MCF 10A (cell line): ENCODE data around the gene MAGEC2. TPM values are rescaled to one million over a fixed set of nuclear protein-coding genes. Genes with fewer than 3 reads are reported as not detected.
A peak's percentile ranks its signal among the peaks of the same experiment; 100 is the strongest.

Source experiments
- Bru-seq: library from RNA; stranded (reverse); fragments of 400-500 nt; gene quantifications from one replicate; lab custom pipeline; 2021; lab: Mats Ljungman, UMichigan
- BruChase-seq, 2 experiments: library from RNA; stranded (reverse); fragments of 400-500 nt; gene quantifications; one replicate each; lab custom pipeline; 2021; lab: Mats Ljungman, UMichigan
- BruUV-seq: library from RNA; stranded (reverse); fragments of 400-500 nt; replicated peaks from 2 replicates; lab custom pipeline; 2021; lab: Mats Ljungman, UMichigan
- CTCF ChIA-PET: fragments of 300-600 bp; sonication (Branson Sonifier 250); formaldehyde crosslinking; extraction: SDS; loops from one replicate; lab custom pipeline; 2021; ENCODE audit warnings: antibody characterized with exemption, inconsistent platforms; lab: Yijun Ruan, JAX
- POLR2A ChIA-PET: fragments of 300-600, 350-650 bp; sonication (Branson Sonifier 250); formaldehyde crosslinking; extraction: SDS; loops from one replicate; lab custom pipeline; 2020; ENCODE audit warnings: antibody characterized with exemption, inconsistent platforms; lab: Yijun Ruan, JAX
- DNase-seq: peaks from one replicate; pipeline ENCODE4 v3.0.0-alpha.2; 2018; ENCODE audit not compliant: unreplicated experiment
- H3K27ac Mint-ChIP-seq: one replicate; pipeline ENCODE4 v1.8.0; 2022; ENCODE audit warnings: mild to moderate bottlenecking, low read depth, mixed read lengths; ENCODE audit not compliant: unreplicated experiment
- H3K27me3 Mint-ChIP-seq: one replicate; pipeline ENCODE4 v1.8.0; 2022; ENCODE audit warnings: mixed read lengths; ENCODE audit not compliant: insufficient read depth, unreplicated experiment
- H3K36me3 Mint-ChIP-seq: one replicate; pipeline ENCODE4 v1.8.0; 2022; ENCODE audit warnings: mild to moderate bottlenecking, moderate library complexity, mixed read lengths; ENCODE audit not compliant: insufficient read depth, unreplicated experiment
- H3K4me1 Mint-ChIP-seq: one replicate; pipeline ENCODE4 v1.8.0; 2022; ENCODE audit warnings: mixed read lengths; ENCODE audit not compliant: insufficient read depth, unreplicated experiment
- H3K4me3 Mint-ChIP-seq: one replicate; pipeline ENCODE4 v1.8.0; 2022; ENCODE audit warnings: mild to moderate bottlenecking, moderate library complexity, mixed read lengths; ENCODE audit not compliant: unreplicated experiment
- H3K9me3 Mint-ChIP-seq: one replicate; pipeline ENCODE4 v1.8.0; 2022; ENCODE audit warnings: mixed read lengths; ENCODE audit not compliant: unreplicated experiment
- intact Hi-C: fragments of 100-400 bp; cut with micrococcal nuclease; formaldehyde crosslinking; loops from 2 replicates; pipeline ENCODE4 v1.14.1; 2022
- long read RNA-seq: library from polyadenylated mRNA; stranded (forward); transcript quantifications from one replicate; pipeline ENCODE4 v2.0.0, GENCODE V29; 2022
- total RNA-seq: library from RNA; stranded (reverse); gene quantifications from 2 replicates; pipeline ENCODE4 v1.2.3, GENCODE V29; 2022
- TF ChIP-seq, protein P1 (sequence below): fragments of 200-600 bp; IDR thresholded peaks from one replicate; pipeline ENCODE4 v1.8.0; 2022; ENCODE audit warnings: antibody characterized with exemption, mild to moderate bottlenecking; ENCODE audit not compliant: unreplicated experiment

The MAGEC2 gene, protein sequence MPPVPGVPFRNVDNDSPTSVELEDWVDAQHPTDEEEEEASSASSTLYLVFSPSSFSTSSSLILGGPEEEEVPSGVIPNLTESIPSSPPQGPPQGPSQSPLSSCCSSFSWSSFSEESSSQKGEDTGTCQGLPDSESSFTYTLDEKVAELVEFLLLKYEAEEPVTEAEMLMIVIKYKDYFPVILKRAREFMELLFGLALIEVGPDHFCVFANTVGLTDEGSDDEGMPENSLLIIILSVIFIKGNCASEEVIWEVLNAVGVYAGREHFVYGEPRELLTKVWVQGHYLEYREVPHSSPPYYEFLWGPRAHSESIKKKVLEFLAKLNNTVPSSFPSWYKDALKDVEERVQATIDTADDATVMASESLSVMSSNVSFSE
- total RNA-seq: not detected in 2 replicates
- Bru-seq, nascent RNA: not detected
- not detected for BruChase-seq, experiment 1, labeled RNA remaining after a 6-hour chase
- BruChase-seq, experiment 2, labeled RNA remaining after a 2-hour chase: not detected
- long read RNA-seq: 0 reads

DNA sequence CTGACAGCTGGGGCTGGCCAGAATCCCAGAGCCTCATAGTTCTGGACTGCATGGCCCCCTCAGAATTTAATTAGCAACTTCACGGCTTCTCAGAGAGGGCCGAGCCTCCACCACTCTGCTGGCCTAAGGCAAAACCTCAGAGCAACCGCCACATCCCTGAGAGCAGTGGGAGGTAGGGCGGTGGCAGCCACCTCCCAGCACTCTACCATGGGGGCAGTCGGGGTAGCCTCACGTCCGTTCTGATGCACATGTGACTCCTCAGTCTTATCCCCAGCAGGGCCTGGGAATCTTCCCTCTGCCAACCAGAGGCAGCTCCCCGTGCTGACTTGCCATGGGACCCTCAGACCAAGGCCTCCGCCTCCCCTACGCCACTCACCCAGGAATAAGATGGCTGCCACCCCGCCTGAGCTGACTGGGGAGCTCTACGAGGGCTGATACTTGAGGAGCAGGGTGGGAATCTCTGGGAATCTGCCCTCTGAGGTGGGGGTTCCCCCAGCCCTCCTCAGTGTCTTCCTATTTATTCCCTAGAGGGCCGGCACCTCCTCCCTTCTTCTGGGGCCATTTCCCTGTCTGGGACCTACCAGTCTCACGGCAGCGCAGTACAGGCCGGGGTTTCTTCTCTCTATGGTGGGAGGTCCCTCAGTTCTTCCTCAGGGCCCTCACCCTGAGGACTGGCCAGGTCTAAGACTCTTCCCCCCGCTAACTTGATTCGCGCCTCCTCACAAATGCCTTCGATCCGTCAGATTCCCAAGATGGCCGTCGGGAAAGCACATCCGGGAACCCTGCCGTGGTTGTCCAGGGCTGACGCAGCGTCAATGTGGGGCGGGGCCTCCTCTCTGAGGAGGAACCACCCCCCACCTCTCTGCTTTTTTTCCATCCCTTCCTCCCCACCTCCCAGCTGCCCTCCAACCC lies at the start of gene MAGEC2:
Gene MAGEC2 (minus strand): TSS at position 769 of the 912 bp plus-strand sequence. CDS start 1,303 bp downstream, outside the sequence.
- Mint-ChIP-seq H3K4me3 (no peak within 1 kb of the TSS), H3K27me3 (no peaks in the 10 kb centered on the region), H3K36me3 (peaks cover 7% of the 10 kb centered on the region), H3K27ac (no peak within 1 kb of the TSS), H3K9me3 (peaks cover 12% of the 10 kb centered on the region), H3K4me1 (no peaks in the 10 kb centered on the region)
- intact Hi-C loops: no loop called here
- no TSS peak for BruUV-seq
- CTCF ChIA-PET: interaction anchor here (0.6 kb wide), 1 partner anchor 35 kb away, joined by 3 read pairs; no protein-coding TSS in a partner anchor
- TF ChIP-seq, protein P1, sequence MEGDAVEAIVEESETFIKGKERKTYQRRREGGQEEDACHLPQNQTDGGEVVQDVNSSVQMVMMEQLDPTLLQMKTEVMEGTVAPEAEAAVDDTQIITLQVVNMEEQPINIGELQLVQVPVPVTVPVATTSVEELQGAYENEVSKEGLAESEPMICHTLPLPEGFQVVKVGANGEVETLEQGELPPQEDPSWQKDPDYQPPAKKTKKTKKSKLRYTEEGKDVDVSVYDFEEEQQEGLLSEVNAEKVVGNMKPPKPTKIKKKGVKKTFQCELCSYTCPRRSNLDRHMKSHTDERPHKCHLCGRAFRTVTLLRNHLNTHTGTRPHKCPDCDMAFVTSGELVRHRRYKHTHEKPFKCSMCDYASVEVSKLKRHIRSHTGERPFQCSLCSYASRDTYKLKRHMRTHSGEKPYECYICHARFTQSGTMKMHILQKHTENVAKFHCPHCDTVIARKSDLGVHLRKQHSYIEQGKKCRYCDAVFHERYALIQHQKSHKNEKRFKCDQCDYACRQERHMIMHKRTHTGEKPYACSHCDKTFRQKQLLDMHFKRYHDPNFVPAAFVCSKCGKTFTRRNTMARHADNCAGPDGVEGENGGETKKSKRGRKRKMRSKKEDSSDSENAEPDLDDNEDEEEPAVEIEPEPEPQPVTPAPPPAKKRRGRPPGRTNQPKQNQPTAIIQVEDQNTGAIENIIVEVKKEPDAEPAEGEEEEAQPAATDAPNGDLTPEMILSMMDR: no peak
- POLR2A ChIA-PET: no interaction called here
- no peak for DNase-seq

DNA sequence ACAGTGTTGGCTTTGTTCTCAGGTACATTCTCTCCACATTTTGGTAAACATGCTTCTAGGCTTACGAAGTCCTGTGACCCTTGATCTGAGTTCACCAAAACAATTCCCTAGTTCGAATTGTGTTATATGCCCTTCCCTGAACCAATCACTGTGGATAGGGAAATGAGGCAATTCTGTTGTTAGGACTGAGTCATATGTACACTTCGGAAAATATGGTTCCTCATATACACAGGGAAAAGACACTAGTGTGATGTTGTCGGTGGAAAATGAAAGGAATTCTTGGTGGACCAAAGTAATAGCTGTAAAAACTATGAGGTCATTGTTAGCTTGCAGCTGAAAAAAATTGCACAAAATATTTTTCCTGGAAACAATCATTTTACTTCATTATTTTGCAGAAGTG lies 46.6 kb upstream of the MAGEC2 start:
- BruUV-seq: no TSS peak
- Mint-ChIP-seq H3K27ac (peak overlapping the region; percentile 90), H3K4me1 (peaks cover 15% of the 10 kb centered on the region), H3K4me3 (peak overlapping the region; percentile 25), H3K27me3 (no peaks in the 10 kb centered on the region), H3K36me3 (no peaks in the 10 kb centered on the region), H3K9me3 (peaks cover 11% of the 10 kb centered on the region)
- POLR2A ChIA-PET: no interaction called here
- TF ChIP-seq, protein P1: no peak
- intact Hi-C loops: no loop called here
- CTCF ChIA-PET: interaction anchor here (0.6 kb wide), 1 partner anchor 1492 kb away, joined by 3 read pairs; no protein-coding TSS in a partner anchor
- DNase-seq: peak; percentile 36

DNA sequence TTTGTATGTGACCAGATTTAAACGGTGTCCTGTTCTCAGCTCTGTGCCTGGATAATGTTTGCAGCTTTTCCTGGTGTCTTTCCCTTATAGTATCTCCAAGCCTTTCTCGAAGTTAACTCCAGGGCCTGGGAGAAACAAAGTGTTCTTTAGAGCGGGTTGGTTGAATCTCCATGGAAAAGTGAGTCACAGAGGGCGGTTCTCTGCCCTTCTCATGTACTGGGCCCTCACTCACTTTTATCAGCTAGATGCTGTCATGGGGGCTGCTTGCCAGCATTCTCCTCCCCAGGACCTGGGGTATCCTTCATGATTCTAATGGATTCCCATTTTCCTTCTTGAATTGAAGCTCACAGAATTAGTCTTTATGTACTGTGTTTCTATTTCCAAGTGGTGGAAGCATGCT lies 46.1 kb upstream of the MAGEC2 start:
- no peaks in the 10 kb centered on the region for H3K36me3 Mint-ChIP-seq
- intact Hi-C loops: no loop called here
- POLR2A ChIA-PET: no interaction called here
- no TSS peak for BruUV-seq
- TF ChIP-seq, protein P1: no peak
- H3K4me3 Mint-ChIP-seq: peak overlapping the region; percentile 25
- H3K4me1 Mint-ChIP-seq: peaks cover 15% of the 10 kb centered on the region
- H3K27me3 Mint-ChIP-seq: no peaks in the 10 kb centered on the region
- peak overlapping the region; percentile 90 for H3K27ac Mint-ChIP-seq
- DNase-seq: peak; percentile 16
- peaks cover 11% of the 10 kb centered on the region for H3K9me3 Mint-ChIP-seq
- CTCF ChIA-PET: interaction anchor here (0.6 to 0.9 kb wide), 3 partner anchors 20 to 1492 kb away, joined by 3 read pairs; no protein-coding TSS in a partner anchor
